OCI-LY7 (cell line): ENCODE results near the gene FAM174C. TPM values are rescaled to one million over a fixed set of nuclear protein-coding genes. Genes with fewer than 3 reads are reported as not detected.

Source experiments
- BruUV-seq: library from RNA; stranded (reverse); fragments of 400-500 nt; replicated peaks from 2 replicates; lab custom pipeline; 2021; lab: Mats Ljungman, UMichigan
- CTCF ChIA-PET: fragments of 300-600 bp; sonication (Branson Sonifier 250); formaldehyde crosslinking; loops from one replicate; lab custom pipeline; 2022; ENCODE audit warnings: antibody characterized with exemption; ENCODE audit not compliant: unreplicated experiment; lab: Charles Lee
- POLR2A ChIA-PET: fragments of 300-600 bp; sonication (Branson Sonifier 250); formaldehyde crosslinking; loops from one replicate; lab custom pipeline; 2022; ENCODE audit warnings: antibody characterized with exemption; lab: Charles Lee
- DNase-seq: peaks from one replicate; pipeline ENCODE4 v3.0.0-alpha.2; 2015; ENCODE audit warnings: low spot score
- H2AFZ ChIP-seq: fragments of 200-600 bp; sonication (generic), shearing (Covaris generic); 2 replicates; pipeline ENCODE4 v1.6.1; 2014; ENCODE audit warnings: mild to moderate bottlenecking, antibody characterized with exemption, low read length, moderate library complexity
- H3K27ac ChIP-seq: fragments of 200-600 bp; sonication (generic); 2 replicates; pipeline ENCODE4 v1.5.1; 2014; ENCODE audit warnings: mixed run types, low read depth, mild to moderate bottlenecking, moderate library complexity, low read length, inconsistent platforms; ENCODE audit not compliant: poor library complexity, severe bottlenecking
- H3K36me3 ChIP-seq: fragments of 200-600 bp; sonication (generic); 2 replicates; pipeline ENCODE4 v1.6.1; 2014; ENCODE audit warnings: mild to moderate bottlenecking, antibody characterized with exemption, low read length, moderate library complexity, mixed read lengths; ENCODE audit not compliant: insufficient read depth
- H3K4me1 ChIP-seq: fragments of 200-600 bp; sonication (generic); 2 replicates; pipeline ENCODE4 v1.5.1; 2014; ENCODE audit warnings: mild to moderate bottlenecking, low read length; ENCODE audit not compliant: insufficient read depth, poor library complexity, severe bottlenecking
- H3K4me2 ChIP-seq: fragments of 200-600 bp; sonication (generic); 2 replicates; pipeline ENCODE4 v1.6.1; 2014; ENCODE audit warnings: mild to moderate bottlenecking, low read length
- H3K4me3 ChIP-seq: fragments of 200-600 bp; sonication (generic); 2 replicates; pipeline ENCODE4 v1.5.1; 2014; ENCODE audit warnings: mild to moderate bottlenecking, low read depth, low read length; ENCODE audit not compliant: poor library complexity, severe bottlenecking
- H3K79me2 ChIP-seq: fragments of 200-600 bp; sonication (generic); 2 replicates; pipeline ENCODE4 v1.6.1; 2016; ENCODE audit warnings: low read depth, mild to moderate bottlenecking, low read length, moderate library complexity, mixed read lengths; ENCODE audit not compliant: insufficient read depth
- H3K9me2 ChIP-seq: fragments of 200-600 bp; sonication (generic); 2 replicates; pipeline ENCODE4 v1.6.1; 2016; ENCODE audit warnings: mild to moderate bottlenecking, low read length, mixed read lengths; ENCODE audit not compliant: insufficient read depth
- H3K9me3 ChIP-seq: fragments of 200-600 bp; sonication (generic); 2 replicates; pipeline ENCODE4 v1.6.1; 2014; ENCODE audit warnings: mild to moderate bottlenecking, mixed run types, low read length, mixed read lengths
- H4K20me1 ChIP-seq: fragments of 200-600 bp; sonication (generic); 2 replicates; pipeline ENCODE4 v1.6.1; 2014; ENCODE audit warnings: mild to moderate bottlenecking, antibody characterized with exemption, low read length, moderate library complexity, mixed read lengths; ENCODE audit not compliant: insufficient read depth
- CTCF ChIP-seq: fragments of 200-600 bp; sonication (generic); conservative IDR thresholded peaks from 2 replicates; pipeline ENCODE4 v1.5.1; 2014; ENCODE audit warnings: mild to moderate bottlenecking, antibody characterized with exemption, low read length, moderate library complexity, mixed read lengths
- EZH2phosphoT487 ChIP-seq: fragments of 200-600 bp; sonication (generic); IDR thresholded peaks from 2 replicates; pipeline ENCODE4 v1.6.1; 2018; ENCODE audit warnings: low read depth, borderline replicate concordance, mild to moderate bottlenecking, mixed run types, antibody characterized with exemption, low read length, moderate library complexity, mixed read lengths
- intact Hi-C: fragments of 100-400 bp; cut with micrococcal nuclease; formaldehyde crosslinking; loops from one replicate; pipeline ENCODE4 v1.10.0; 2022; ENCODE audit not compliant: unreplicated experiment
- total RNA-seq, 2 experiments: library from RNA; depleted of rRNA in 1 of 2; stranded (reverse); fragments of >200 nt in 1 of 2; shearing (Covaris generic) in 1 of 2; gene quantifications; 2 replicates each; pipeline ENCODE4 v1.2.3, GENCODE V29; 2014 to 2022

Gene FAM174C
- total RNA-seq, 2 experiments from 2014 or later, result 53.2 to 81.5 TPM

GRCh38 chr19:1254530-1255185 lies 20.7 kb upstream of the FAM174C start:
- Histone ChIP-seq H3K36me3 (peaks cover 78% of the 10 kb centered on the region), H3K9me3 (no peaks in the 10 kb centered on the region), H3K9me2 (no peaks in the 10 kb centered on the region), H3K4me1 (peaks cover 50% of the 10 kb centered on the region), H4K20me1 (0 out of 2 replicates have a peak, but pooled peaks cover 7% of the 10 kb centered on the region), H3K79me2 (peaks cover 45% of the 10 kb centered on the region; the same call in 1 of the 2 replicates), H3K4me2 (no peak overlapping the region), H2AFZ (no peak overlapping the region), H3K27ac (no peak overlapping the region), H3K4me3 (no peak overlapping the region)
- TF ChIP-seq EZH2phosphoT487 (no peak), CTCF (no peak)
- ChIA-PET CTCF (no interaction called here), POLR2A (no interaction called here)
- no peak for DNase-seq
- intact Hi-C loops, result no loop called here
- BruUV-seq, result no TSS peak

GRCh38 chr19:1255186-1256161 lies 19.9 kb upstream of the FAM174C start:
- ChIA-PET CTCF (no interaction called here), POLR2A (no interaction called here)
- no peak overlapping the region for H2AFZ ChIP-seq
- no peaks in the 10 kb centered on the region for H3K9me2 ChIP-seq
- H3K4me1 ChIP-seq, result peaks cover 58% of the 10 kb centered on the region
- no peak for DNase-seq
- TF ChIP-seq EZH2phosphoT487 (no peak), CTCF (no peak)
- no TSS peak for BruUV-seq
- no peak overlapping the region for H3K4me2 ChIP-seq
- peaks cover 41% of the 10 kb centered on the region; the same call in 1 of the 2 replicates for H3K79me2 ChIP-seq
- no peaks in the 10 kb centered on the region for H3K9me3 ChIP-seq
- no peak overlapping the region for H3K4me3 ChIP-seq
- H4K20me1 ChIP-seq, result 0 out of 2 replicates have a peak, but pooled peaks cover 7% of the 10 kb centered on the region
- intact Hi-C loops, result no loop called here
- no peak overlapping the region for H3K27ac ChIP-seq
- H3K36me3 ChIP-seq, result peaks cover 74% of the 10 kb centered on the region
